GM12891 (cell line): ENCODE results near the gene DDX24.

Experiments used
- DNase-seq: peaks from one replicate; pipeline ENCODE4 v3.0.0; 2011; ENCODE audit warnings: low spot score; ENCODE audit not compliant: insufficient read length
- FAIRE-seq: peaks from 2 replicates; lab custom pipeline; 2011; peaks lifted over from hg19 to GRCh38; lab: Jason Lieb, UNC
- PAX5 ChIP-seq: IDR thresholded peaks from 2 replicates; pipeline ENCODE4 v1.6.1; 2011; ENCODE audit warnings: low read length, moderate library complexity, mild to moderate bottlenecking; ENCODE audit not compliant: insufficient read depth, severe bottlenecking
- POLR2A ChIP-seq: IDR thresholded peaks from 2 replicates; pipeline ENCODE4 v1.6.1; 2011; ENCODE audit warnings: low read depth, low read length, control low read depth
- POLR2AphosphoS5 ChIP-seq: IDR thresholded peaks from 2 replicates; pipeline ENCODE4 v1.6.1; 2011; ENCODE audit warnings: low read depth, low read length, control low read depth
- POU2F2 ChIP-seq: IDR thresholded peaks from 2 replicates; pipeline ENCODE4 v1.6.1; 2011; ENCODE audit warnings: low read depth, mild to moderate bottlenecking, control low read depth, low read length, moderate library complexity
- SPI1 ChIP-seq: IDR thresholded peaks from 2 replicates; pipeline ENCODE4 v1.6.1; 2011; ENCODE audit warnings: low read depth, low read length, control low read depth
- TAF1 ChIP-seq: IDR thresholded peaks from 2 replicates; pipeline ENCODE4 v1.6.1; 2011; ENCODE audit warnings: low read depth, low read length, control low read depth

DDX24 gene

DNA sequence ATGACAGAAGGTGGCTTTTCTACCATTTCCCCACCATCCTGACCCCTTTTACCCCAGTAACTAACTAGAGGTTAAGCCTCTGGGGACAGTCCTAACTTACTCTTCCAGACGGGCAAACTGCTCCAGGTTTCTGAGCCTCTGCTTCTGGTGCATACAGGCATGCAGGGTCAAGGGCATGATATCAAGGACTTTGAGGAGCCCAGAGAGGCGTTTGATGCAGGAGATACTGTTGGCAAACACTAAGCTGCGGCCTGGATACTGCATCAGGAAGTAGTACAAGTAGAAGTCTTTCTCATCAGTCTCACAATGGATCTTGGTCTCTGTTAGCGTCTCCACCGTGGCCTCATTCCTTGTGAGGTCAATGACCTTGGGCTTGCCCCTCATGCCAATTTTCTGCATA, 21.0 kb downstream of the DDX24 start:
- FAIRE-seq = no peak
- TF ChIP-seq TAF1 (no peak), POLR2A (no peak)
- DNase-seq = no peak

DNA sequence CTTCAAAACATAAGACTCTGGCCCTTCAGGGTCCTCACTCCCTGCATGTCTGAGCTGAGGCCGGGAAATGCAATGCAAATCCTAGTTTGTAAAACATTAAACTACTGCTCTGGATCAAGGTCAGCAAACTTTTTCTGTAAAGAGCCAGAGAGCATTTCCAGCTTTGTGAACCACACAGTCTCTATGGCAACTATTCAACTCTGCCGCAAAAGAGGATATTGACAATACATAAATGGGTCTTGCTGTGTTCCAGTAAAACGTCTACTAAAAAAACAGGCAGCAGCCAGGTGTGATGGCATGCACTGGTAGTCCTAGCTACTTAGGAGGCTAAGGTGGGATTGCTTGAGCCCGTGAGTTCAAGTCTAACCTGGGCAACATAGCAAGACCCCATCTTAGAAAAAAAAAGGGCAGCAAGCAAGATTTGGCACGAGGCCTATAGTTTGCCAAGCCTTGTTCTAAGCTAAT, 22.3 kb downstream of the DDX24 start:
- FAIRE-seq = no peak
- DNase-seq = no peak
- no peak for TF ChIP-seq POLR2AphosphoS5
- no peak for TF ChIP-seq TAF1
- no peak for TF ChIP-seq POU2F2
- TF ChIP-seq PAX5 = no peak
- no peak for TF ChIP-seq SPI1
- no peak for TF ChIP-seq POLR2A

- FAIRE-seq = no peak
- TF ChIP-seq POLR2A = no peak
- no peak for TF ChIP-seq TAF1
- no peak for TF ChIP-seq POU2F2
- no peak for TF ChIP-seq SPI1
- TF ChIP-seq PAX5 = no peak
- TF ChIP-seq POLR2AphosphoS5 = no peak
- no peak for DNase-seq
These were observed 22.8 kb downstream of the DDX24 start for GRCh38 chr14:94058128-94058673.

DNA sequence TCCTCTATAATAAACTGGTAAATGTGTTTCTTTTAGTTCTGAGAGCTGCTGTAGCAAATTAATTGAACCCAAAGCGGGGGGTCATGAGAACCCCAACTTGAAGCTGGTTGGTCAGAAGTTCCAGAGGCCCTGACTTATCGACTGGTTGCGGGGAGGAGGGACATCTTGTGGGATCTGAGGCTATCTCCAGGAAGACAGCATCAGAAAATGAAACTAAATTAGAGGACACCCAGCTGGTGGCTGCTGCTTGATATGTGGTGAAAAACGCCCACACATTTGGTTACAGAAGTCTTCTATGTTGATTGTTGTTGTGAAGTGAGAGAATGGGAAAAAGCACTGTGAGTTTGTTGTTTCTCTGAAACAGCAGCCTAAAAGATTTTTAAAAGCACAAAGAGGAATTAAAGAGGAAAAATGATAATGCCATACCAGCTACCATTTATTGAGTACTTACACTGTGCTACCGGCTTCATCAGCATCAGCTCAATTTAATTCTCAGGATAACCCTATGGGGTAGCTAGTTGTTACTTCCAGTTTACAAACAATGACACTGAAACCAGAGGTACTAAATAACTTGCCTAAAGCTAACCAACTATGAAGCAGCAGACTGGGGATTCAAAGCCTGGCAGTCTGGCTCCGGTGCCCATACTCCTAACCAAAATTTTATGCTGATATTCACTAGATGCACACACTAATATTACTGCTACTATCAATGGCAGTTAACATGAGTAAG, 24.3 kb downstream of the DDX24 start:
- no peak for FAIRE-seq
- TF ChIP-seq PAX5 (no peak), SPI1 (no peak), TAF1 (no peak), POU2F2 (no peak), POLR2A (no peak), POLR2AphosphoS5 (no peak)
- DNase-seq = no peak

- DNase-seq (no peak), FAIRE-seq (no peak)
- TF ChIP-seq TAF1 (no peak), SPI1 (no peak), POLR2A (no peak), POU2F2 (no peak), PAX5 (no peak), POLR2AphosphoS5 (no peak)
These were observed 26.1 kb downstream of the DDX24 start for GRCh38 chr14:94054936-94055335.

DNA sequence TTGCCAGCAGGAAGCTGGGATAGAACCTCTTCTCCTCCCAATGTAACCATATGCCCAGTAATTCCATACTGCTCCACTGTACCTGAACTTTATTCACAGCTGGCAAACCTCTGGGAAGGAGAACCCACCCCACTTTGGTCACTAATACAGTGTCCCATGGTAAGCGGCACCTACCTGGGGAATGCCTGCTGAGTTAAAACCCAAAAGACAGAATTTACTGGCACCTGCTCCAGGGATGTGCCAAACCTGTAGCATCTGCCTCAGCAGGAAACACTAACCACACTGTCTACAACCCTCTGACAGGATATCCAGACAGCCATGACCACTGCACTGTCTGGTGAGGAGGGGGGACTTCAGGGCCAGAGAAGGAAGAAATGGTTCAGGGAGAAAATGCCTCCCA, 26.6 kb downstream of the DDX24 start:
- TF ChIP-seq POU2F2 = no peak
- no peak for TF ChIP-seq PAX5
- TF ChIP-seq POLR2A = no peak
- no peak for TF ChIP-seq TAF1
- no peak for TF ChIP-seq SPI1
- no peak; the same call in none of the 2 replicates for TF ChIP-seq POLR2AphosphoS5
- no peak for DNase-seq
- FAIRE-seq = no peak

GRCh38 chr14:94052662-94053061, 28.3 kb downstream of the DDX24 start:
- no peak for DNase-seq
- no peak for FAIRE-seq
- TF ChIP-seq POLR2A = no peak

GRCh38 chr14:94052199-94052598, 28.8 kb downstream of the DDX24 start:
- DNase-seq (no peak), FAIRE-seq (no peak)
- TF ChIP-seq POU2F2 (no peak), TAF1 (no peak), POLR2AphosphoS5 (no peak), SPI1 (no peak), PAX5 (no peak), POLR2A (no peak)

DNA sequence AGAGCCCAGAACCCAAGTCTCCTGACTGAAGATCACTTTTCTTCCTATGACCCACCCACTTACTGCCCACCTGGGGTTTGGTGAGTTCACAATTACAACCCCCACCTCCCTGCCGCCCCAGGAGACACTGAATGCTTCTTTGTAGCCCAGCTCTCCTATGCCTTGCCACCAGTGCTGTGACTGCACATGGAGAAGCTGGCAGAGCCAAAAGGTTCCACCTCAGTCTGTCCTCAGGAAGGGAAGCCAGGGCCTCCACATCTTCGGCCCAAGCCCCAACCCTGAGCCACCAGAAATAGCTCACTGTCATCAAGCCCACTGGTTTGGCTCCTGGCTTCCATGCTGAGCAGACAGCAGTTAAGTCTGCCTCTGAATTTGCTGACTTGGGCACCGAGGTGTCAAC, 29.2 kb downstream of the DDX24 start:
- DNase-seq (no peak), FAIRE-seq (no peak)
- no peak for TF ChIP-seq TAF1
- peak; percentile 14; the same call in 1 of the 2 replicates for TF ChIP-seq POLR2A

GRCh38 chr14:94051115-94051514, 29.9 kb downstream of the DDX24 start:
- FAIRE-seq (no peak), DNase-seq (no peak)
- TF ChIP-seq TAF1 = no peak
- TF ChIP-seq POU2F2 = no peak
- TF ChIP-seq PAX5 = no peak
- TF ChIP-seq POLR2A = no peak
- no peak for TF ChIP-seq SPI1
- TF ChIP-seq POLR2AphosphoS5 = no peak

GRCh38 chr14:94050231-94050880, 30.6 kb downstream of the DDX24 start:
- FAIRE-seq (no peak), DNase-seq (no peak)
- TF ChIP-seq POLR2AphosphoS5 (no peak), POU2F2 (no peak), POLR2A (no peak), SPI1 (no peak), PAX5 (no peak), TAF1 (no peak)

GRCh38 chr14:94049625-94050023, 31.4 kb downstream of the DDX24 start:
- FAIRE-seq = no peak
- TF ChIP-seq POLR2A (no peak), SPI1 (no peak), POLR2AphosphoS5 (no peak), PAX5 (no peak), POU2F2 (no peak), TAF1 (no peak)
- DNase-seq = no peak
